ENCODE measurements around the gene DLGAP1.
A peak's percentile ranks its signal among the peaks of the same experiment; 100 is the strongest.

Gene DLGAP1

GRCh38 chr18:3447895-3448837, 1006.9 kb downstream of the DLGAP1 start (continued):
- TF ChIP-seq, protein P1, sequence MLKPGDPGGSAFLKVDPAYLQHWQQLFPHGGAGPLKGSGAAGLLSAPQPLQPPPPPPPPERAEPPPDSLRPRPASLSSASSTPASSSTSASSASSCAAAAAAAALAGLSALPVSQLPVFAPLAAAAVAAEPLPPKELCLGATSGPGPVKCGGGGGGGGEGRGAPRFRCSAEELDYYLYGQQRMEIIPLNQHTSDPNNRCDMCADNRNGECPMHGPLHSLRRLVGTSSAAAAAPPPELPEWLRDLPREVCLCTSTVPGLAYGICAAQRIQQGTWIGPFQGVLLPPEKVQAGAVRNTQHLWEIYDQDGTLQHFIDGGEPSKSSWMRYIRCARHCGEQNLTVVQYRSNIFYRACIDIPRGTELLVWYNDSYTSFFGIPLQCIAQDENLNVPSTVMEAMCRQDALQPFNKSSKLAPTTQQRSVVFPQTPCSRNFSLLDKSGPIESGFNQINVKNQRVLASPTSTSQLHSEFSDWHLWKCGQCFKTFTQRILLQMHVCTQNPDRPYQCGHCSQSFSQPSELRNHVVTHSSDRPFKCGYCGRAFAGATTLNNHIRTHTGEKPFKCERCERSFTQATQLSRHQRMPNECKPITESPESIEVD (tag by site-specific recombination; IDR thresholded peaks at IDR 0.05) = no peak
- TF ChIP-seq ZNF776 (tag by site-specific recombination; IDR thresholded peaks at IDR 0.05; ENCODE audit: borderline replicate concordance) (no peak), BCL11B (tag by site-specific recombination; IDR thresholded peaks at IDR 0.05; ENCODE audit: low read depth) (no peak; the same call in 1 of the 2 replicates), ZNF175 (tag by site-specific recombination; IDR thresholded peaks at IDR 0.05) (no peak), ZBTB20 (tag by site-specific recombination; IDR thresholded peaks at IDR 0.05) (peak; percentile 93), ZNF530 (tag by site-specific recombination; IDR thresholded peaks at IDR 0.05; ENCODE audit: low read depth) (no peak), ZNF76 (tag by site-specific recombination; IDR thresholded peaks at IDR 0.05; ENCODE audit: borderline replicate concordance, low read depth) (peak; percentile 69; the same call in 1 of the 2 replicates), ZNF248 (tag by site-specific recombination; IDR thresholded peaks at IDR 0.05) (no peak), ZNF426 (tag by site-specific recombination; IDR thresholded peaks at IDR 0.05) (no peak), ZNF157 (tag by site-specific recombination; IDR thresholded peaks at IDR 0.05) (no peak), ZSCAN30 (tag by site-specific recombination; IDR thresholded peaks at IDR 0.05) (peak; percentile 91), ZFP69B (tag by site-specific recombination; IDR thresholded peaks at IDR 0.05) (no peak), ZNF341 (tag by site-specific recombination; IDR thresholded peaks at IDR 0.05; ENCODE audit: low read depth) (peak; percentile 99), ZNF155 (tag by site-specific recombination; IDR thresholded peaks at IDR 0.05) (no peak), GLIS1 (tag by site-specific recombination; IDR thresholded peaks at IDR 0.05) (peak; percentile 90), ZBTB21 (tag by site-specific recombination; IDR thresholded peaks at IDR 0.05) (no peak), ZNF621 (tag by site-specific recombination; IDR thresholded peaks at IDR 0.05) (no peak), OVOL3 (tag by site-specific recombination; IDR thresholded peaks at IDR 0.05) (peak; percentile 82), ZNF610 (tag by site-specific recombination; IDR thresholded peaks at IDR 0.05; ENCODE audit: borderline replicate concordance) (peak; percentile 96), ZNF350 (tag by site-specific recombination; IDR thresholded peaks at IDR 0.05) (no peak), ZNF302 (tag by site-specific recombination; IDR thresholded peaks at IDR 0.05; ENCODE audit: low read depth) (no peak), ZFHX2 (tag by site-specific recombination; conservative IDR thresholded peaks at IDR 0.05) (peak; percentile 88), ZNF214 (tag by site-specific recombination; IDR thresholded peaks at IDR 0.05; ENCODE audit: borderline replicate concordance) (no peak), ZNF488 (tag by site-specific recombination; IDR thresholded peaks at IDR 0.05) (no peak), SCRT2 (tag by site-specific recombination; IDR thresholded peaks at IDR 0.05) (no peak), ZNF596 (tag by site-specific recombination; IDR thresholded peaks at IDR 0.05) (no peak), HOXD13 (CRISPR knock-in tag; IDR thresholded peaks at IDR 0.05; ENCODE audit: borderline replicate concordance) (no peak), ZNF202 (tag by site-specific recombination; IDR thresholded peaks at IDR 0.05; ENCODE audit: borderline replicate concordance) (no peak; the same call in 1 of the 2 replicates)
- TF ChIP-seq, protein P2, sequence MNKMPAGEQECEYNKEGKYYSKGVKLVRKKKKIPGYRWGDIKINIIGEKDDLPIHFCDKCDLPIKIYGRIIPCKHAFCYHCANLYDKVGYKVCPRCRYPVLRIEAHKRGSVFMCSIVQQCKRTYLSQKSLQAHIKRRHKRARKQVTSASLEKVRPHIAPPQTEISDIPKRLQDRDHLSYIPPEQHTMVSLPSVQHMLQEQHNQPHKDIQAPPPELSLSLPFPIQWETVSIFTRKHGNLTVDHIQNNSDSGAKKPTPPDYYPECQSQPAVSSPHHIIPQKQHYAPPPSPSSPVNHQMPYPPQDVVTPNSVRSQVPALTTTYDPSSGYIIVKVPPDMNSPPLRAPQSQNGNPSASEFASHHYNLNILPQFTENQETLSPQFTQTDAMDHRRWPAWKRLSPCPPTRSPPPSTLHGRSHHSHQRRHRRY (tag by site-specific recombination; IDR thresholded peaks at IDR 0.05) = no peak
- TF ChIP-seq, protein P3, sequence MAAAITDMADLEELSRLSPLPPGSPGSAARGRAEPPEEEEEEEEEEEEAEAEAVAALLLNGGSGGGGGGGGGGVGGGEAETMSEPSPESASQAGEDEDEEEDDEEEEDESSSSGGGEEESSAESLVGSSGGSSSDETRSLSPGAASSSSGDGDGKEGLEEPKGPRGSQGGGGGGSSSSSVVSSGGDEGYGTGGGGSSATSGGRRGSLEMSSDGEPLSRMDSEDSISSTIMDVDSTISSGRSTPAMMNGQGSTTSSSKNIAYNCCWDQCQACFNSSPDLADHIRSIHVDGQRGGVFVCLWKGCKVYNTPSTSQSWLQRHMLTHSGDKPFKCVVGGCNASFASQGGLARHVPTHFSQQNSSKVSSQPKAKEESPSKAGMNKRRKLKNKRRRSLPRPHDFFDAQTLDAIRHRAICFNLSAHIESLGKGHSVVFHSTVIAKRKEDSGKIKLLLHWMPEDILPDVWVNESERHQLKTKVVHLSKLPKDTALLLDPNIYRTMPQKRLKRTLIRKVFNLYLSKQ (tag by site-specific recombination; IDR thresholded peaks at IDR 0.05; ENCODE audit: borderline replicate concordance) = no peak
- TF ChIP-seq, protein P4, sequence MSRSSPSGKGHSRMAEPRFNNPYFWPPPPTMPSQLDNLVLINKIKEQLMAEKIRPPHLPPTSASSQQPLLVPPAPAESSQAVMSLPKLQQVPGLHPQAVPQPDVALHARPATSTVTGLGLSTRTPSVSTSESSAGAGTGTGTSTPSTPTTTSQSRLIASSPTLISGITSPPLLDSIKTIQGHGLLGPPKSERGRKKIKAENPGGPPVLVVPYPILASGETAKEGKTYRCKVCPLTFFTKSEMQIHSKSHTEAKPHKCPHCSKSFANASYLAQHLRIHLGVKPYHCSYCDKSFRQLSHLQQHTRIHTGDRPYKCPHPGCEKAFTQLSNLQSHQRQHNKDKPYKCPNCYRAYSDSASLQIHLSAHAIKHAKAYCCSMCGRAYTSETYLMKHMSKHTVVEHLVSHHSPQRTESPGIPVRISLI (tag by site-specific recombination; IDR thresholded peaks at IDR 0.05) = peak; percentile 82
- TF ChIP-seq, protein P5, sequence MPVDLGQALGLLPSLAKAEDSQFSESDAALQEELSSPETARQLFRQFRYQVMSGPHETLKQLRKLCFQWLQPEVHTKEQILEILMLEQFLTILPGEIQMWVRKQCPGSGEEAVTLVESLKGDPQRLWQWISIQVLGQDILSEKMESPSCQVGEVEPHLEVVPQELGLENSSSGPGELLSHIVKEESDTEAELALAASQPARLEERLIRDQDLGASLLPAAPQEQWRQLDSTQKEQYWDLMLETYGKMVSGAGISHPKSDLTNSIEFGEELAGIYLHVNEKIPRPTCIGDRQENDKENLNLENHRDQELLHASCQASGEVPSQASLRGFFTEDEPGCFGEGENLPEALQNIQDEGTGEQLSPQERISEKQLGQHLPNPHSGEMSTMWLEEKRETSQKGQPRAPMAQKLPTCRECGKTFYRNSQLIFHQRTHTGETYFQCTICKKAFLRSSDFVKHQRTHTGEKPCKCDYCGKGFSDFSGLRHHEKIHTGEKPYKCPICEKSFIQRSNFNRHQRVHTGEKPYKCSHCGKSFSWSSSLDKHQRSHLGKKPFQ (tag by site-specific recombination; IDR thresholded peaks at IDR 0.05) = no peak
